Measurements from ENCODE around the gene PHACTR4. TPM values are rescaled to one million over a fixed set of nuclear protein-coding genes. Genes with fewer than 3 reads are reported as not detected.

Gene PHACTR4
- total and polyA plus RNA-seq, 9 of the 15 experiments (the other 6 are each of a cell fraction or from before 2014, with no cell fraction given): 6.4 to 43.6 (median 14.2) TPM

- TF ChIP-seq IRF1 (CRISPR knock-in tag; IDR thresholded peaks at IDR 0.05; ENCODE audit: borderline replicate concordance): no peak
- peak; percentile 45 for TF ChIP-seq CBFA2T3 (IDR thresholded peaks at IDR 0.05)
- 0 out of 2 replicates have a peak, but pooled peaks have one; percentile 31 for TF ChIP-seq ARID1B (IDR thresholded peaks at IDR 0.05)
- no peak for TF ChIP-seq KLF1 (tag; IDR thresholded peaks at IDR 0.05)
- peak; percentile 47 for TF ChIP-seq MEIS2 (IDR thresholded peaks at IDR 0.05; ENCODE audit: partially characterized antibody)
- 0 out of 2 replicates have a peak, but pooled peaks have one; percentile 33 for TF ChIP-seq NR2C2 (CRISPR knock-in tag; IDR thresholded peaks at IDR 0.05)
- TF ChIP-seq NR2C2 (tag; IDR thresholded peaks at IDR 0.05): no peak
- no peak for TF ChIP-seq TCFL5 (CRISPR knock-in tag; conservative IDR thresholded peaks at IDR 0.05)
- TF ChIP-seq DPF2 (IDR thresholded peaks at IDR 0.05): 0 out of 2 replicates have a peak, but pooled peaks have one; percentile 19
- TF ChIP-seq DNMT1 (IDR thresholded peaks at IDR 0.05): no peak
- TF ChIP-seq RBFOX2 (IDR thresholded peaks at IDR 0.05; ENCODE audit: low read depth, low read length): no peak
Observed at GRCh38 chr1:28358716-28359115, 10.8 kb upstream of the PHACTR4 start (continued).

GRCh38 chr1:28359592-28360239 lies 9.8 kb upstream of the PHACTR4 start:
- Histone ChIP-seq H3K9me3 (replicated peaks; ENCODE audit: control insufficient read depth, insufficient read depth, low read depth, low read length) (no peaks in the 10 kb centered on the region), H3K9me1 (ENCODE audit: control insufficient read depth, insufficient read depth, low read length) (no peaks in the 10 kb centered on the region), H3K27me3 (ENCODE audit: control insufficient read depth in 2 of 2, insufficient read depth in 2 of 2, low read length in 2 of 2) (no peaks in the 10 kb centered on the region), H3K36me3 (ENCODE audit: control insufficient read depth, insufficient read depth, low read length) (no peaks in the 10 kb centered on the region), H3K4me3 (no peak overlapping the region), H2AFZ (ENCODE audit: low read depth, low read length) (no peak overlapping the region), H4K20me1 (replicated peaks; ENCODE audit: control insufficient read depth, insufficient read depth, low read length) (no peaks in the 10 kb centered on the region), H3K4me2 (ENCODE audit: insufficient read depth, low read length) (no peak overlapping the region), H3K27ac (ENCODE audit: extremely low read depth, low read depth, low read length) (no peak overlapping the region), H3K9ac (ENCODE audit: insufficient read depth in 1 of 2, low read depth in 2 of 2, low read length in 2 of 2) (no peak overlapping the region), H3K4me1 (replicated peaks in 1 of 2; ENCODE audit: control insufficient read depth in 2 of 2, insufficient read depth in 2 of 2, low read length in 2 of 2) (peaks cover 6 to 7% of the 10 kb centered on the region in 2 experiments; a peak in 3 of 5 replicates), H3K79me2 (ENCODE audit: control insufficient read depth, insufficient read depth, low read length) (no peaks in the 10 kb centered on the region)
- FAIRE-seq (peak; percentile 83), ATAC-seq (peak; percentile 88), DNase-seq (ENCODE audit: extremely low read depth in 1 of 4, low spot score in 3 of 4) (peak; percentile 63 to 84 (median 68))
- in situ Hi-C loops (cut with MboI) (no loop called here), intact Hi-C loops (cut with micrococcal nuclease) (loop anchor here (1.0 to 10.0 kb wide), 4 partner anchors 112 to 517 kb away; partner anchors contain the start of gene YTHDF2)
- WGBS (ENCODE audit: insufficient coverage, low coverage, missing lambda C conversion rate): 30% methylated on average over 7 of the region's 7 CpGs
- BruUV-seq (replicated peaks): no TSS peak
- ChIA-PET CTCF (ENCODE audit: low intra/inter-chr PET ratio) (interaction anchor here (0.9 to 2.6 kb wide), 7 partner anchors 111 to 516 kb away, joined by 3 to 17 read pairs (median 3); no protein-coding TSS in a partner anchor), POLR2A (interaction anchor here (0.5 to 2.6 kb wide), 11 partner anchors 8 to 834 kb away, joined by 3 to 12 read pairs (median 5); partner anchors contain the start of genes PHACTR4, RCC1 and RNU11)
- no peak for TF ChIP-seq KLF1 (tag; IDR thresholded peaks at IDR 0.05)
- peak; percentile 30; the same call in 1 of the 2 replicates for TF ChIP-seq JUND (IDR thresholded peaks at IDR 0.05; ENCODE audit: borderline replicate concordance, low read depth, low read length)
- TF ChIP-seq JUND (tag; IDR thresholded peaks at IDR 0.05; ENCODE audit: borderline replicate concordance, low read depth, low read length): no peak
- peak in 1 of 2 experiments; percentile 64; a peak in 1 of 4 replicates for TF ChIP-seq RCOR1 (IDR thresholded peaks at IDR 0.05; ENCODE audit: borderline replicate concordance in 1 of 2, low read depth in 2 of 2, low read length in 2 of 2)
- TF ChIP-seq GTF2A2 (tag; IDR thresholded peaks at IDR 0.05): no peak
- peak; percentile 78 for TF ChIP-seq ARID3A (IDR thresholded peaks at IDR 0.05; ENCODE audit: borderline replicate concordance, low read depth, low read length)

Measured in K562 (cell line).